ENCODE results near the gene HOXA10.

Gene HOXA10

GRCh38 chr7:27217951-27218350 is 43.8 kb upstream of the HOXA10 start:
- TF ChIP-seq EZH2phosphoT487 (IDR thresholded peaks at IDR 0.05; ENCODE audit: low read depth): no peak
- no peak for TF ChIP-seq CTCF (IDR thresholded peaks at IDR 0.05; ENCODE audit: low read depth, low read length)
- H4K20me1 ChIP-seq (ENCODE audit: insufficient read depth, low read length): no peaks in the 10 kb centered on the region

GRCh38 chr7:27215356-27215755 is 41.2 kb upstream of the HOXA10 start:
- H3K4me2 ChIP-seq (ENCODE audit: low read length): no peak overlapping the region
- H3K27me3 ChIP-seq (ENCODE audit: low read depth, low read length): no peaks in the 10 kb centered on the region
- no peak for TF ChIP-seq EZH2phosphoT487 (IDR thresholded peaks at IDR 0.05; ENCODE audit: low read depth)
- no peak for TF ChIP-seq CTCF (IDR thresholded peaks at IDR 0.05; ENCODE audit: low read depth, low read length)

More at GRCh38 chr7:27217951-27218350, 43.8 kb upstream of the HOXA10 start:
- Histone ChIP-seq H3K9ac (ENCODE audit: low read length) (no peak overlapping the region), H3K4me2 (ENCODE audit: low read length) (no peak overlapping the region), H3K27me3 (ENCODE audit: low read depth, low read length) (peaks cover 10% of the 10 kb centered on the region), H3K36me3 (replicated peaks; ENCODE audit: low read depth, low read length) (no peaks in the 10 kb centered on the region), H3K27ac (ENCODE audit: low read length) (no peak overlapping the region), H2AFZ (ENCODE audit: low read depth, low read length) (no peak overlapping the region), H3K79me2 (ENCODE audit: low read length) (no peaks in the 10 kb centered on the region), H3K9me3 (ENCODE audit: insufficient read depth, low read length) (no peaks in the 10 kb centered on the region), H3K4me3 (ENCODE audit: low read length) (no peak overlapping the region), H3K4me1 (ENCODE audit: low read length) (peaks cover 13% of the 10 kb centered on the region)

GRCh38 chr7:27214239-27214950 is 40.3 kb upstream of the HOXA10 start:
- no peaks in the 10 kb centered on the region for H3K36me3 ChIP-seq (replicated peaks; ENCODE audit: low read depth, low read length)
- H3K4me2 ChIP-seq (ENCODE audit: low read length): no peak overlapping the region
- H3K9me3 ChIP-seq (ENCODE audit: insufficient read depth, low read length): no peaks in the 10 kb centered on the region
- no peaks in the 10 kb centered on the region for H3K4me1 ChIP-seq (ENCODE audit: low read length)
- no peaks in the 10 kb centered on the region for H4K20me1 ChIP-seq (ENCODE audit: insufficient read depth, low read length)
- no peaks in the 10 kb centered on the region for H3K79me2 ChIP-seq (ENCODE audit: low read length)
- no peak overlapping the region for H3K4me3 ChIP-seq (ENCODE audit: low read length)
- H3K9ac ChIP-seq (ENCODE audit: low read length): no peak overlapping the region
- no peaks in the 10 kb centered on the region for H3K27me3 ChIP-seq (ENCODE audit: low read depth, low read length)
- TF ChIP-seq CTCF (IDR thresholded peaks at IDR 0.05; ENCODE audit: low read depth, low read length) (no peak), EZH2phosphoT487 (IDR thresholded peaks at IDR 0.05; ENCODE audit: low read depth) (no peak)
- no peak overlapping the region for H3K27ac ChIP-seq (ENCODE audit: low read length)
- H2AFZ ChIP-seq (ENCODE audit: low read depth, low read length): no peak overlapping the region

More at GRCh38 chr7:27215356-27215755, 41.2 kb upstream of the HOXA10 start:
- H3K9me3 ChIP-seq (ENCODE audit: insufficient read depth, low read length): no peaks in the 10 kb centered on the region
- no peaks in the 10 kb centered on the region for H3K36me3 ChIP-seq (replicated peaks; ENCODE audit: low read depth, low read length)
- H3K9ac ChIP-seq (ENCODE audit: low read length): no peak overlapping the region
- H3K4me3 ChIP-seq (ENCODE audit: low read length): no peak overlapping the region
- H2AFZ ChIP-seq (ENCODE audit: low read depth, low read length): no peak overlapping the region
- no peaks in the 10 kb centered on the region for H3K79me2 ChIP-seq (ENCODE audit: low read length)
- H3K27ac ChIP-seq (ENCODE audit: low read length): no peak overlapping the region
- no peaks in the 10 kb centered on the region for H4K20me1 ChIP-seq (ENCODE audit: insufficient read depth, low read length)
- no peaks in the 10 kb centered on the region for H3K4me1 ChIP-seq (ENCODE audit: low read length)

GRCh38 chr7:27213433-27214238 is 39.5 kb upstream of the HOXA10 start:
- H2AFZ ChIP-seq (ENCODE audit: low read depth, low read length): no peak overlapping the region
- no peak overlapping the region for H3K27ac ChIP-seq (ENCODE audit: low read length)
- H3K36me3 ChIP-seq (replicated peaks; ENCODE audit: low read depth, low read length): no peaks in the 10 kb centered on the region
- H3K4me2 ChIP-seq (ENCODE audit: low read length): no peak overlapping the region
- H3K4me3 ChIP-seq (ENCODE audit: low read length): no peak overlapping the region
- H3K4me1 ChIP-seq (ENCODE audit: low read length): no peaks in the 10 kb centered on the region
- no peak for TF ChIP-seq CTCF (IDR thresholded peaks at IDR 0.05; ENCODE audit: low read depth, low read length)
- no peak for TF ChIP-seq EZH2phosphoT487 (IDR thresholded peaks at IDR 0.05; ENCODE audit: low read depth)
- no peaks in the 10 kb centered on the region for H3K27me3 ChIP-seq (ENCODE audit: low read depth, low read length)
- H4K20me1 ChIP-seq (ENCODE audit: insufficient read depth, low read length): no peaks in the 10 kb centered on the region
- no peaks in the 10 kb centered on the region for H3K79me2 ChIP-seq (ENCODE audit: low read length)
- H3K9me3 ChIP-seq (ENCODE audit: insufficient read depth, low read length): no peaks in the 10 kb centered on the region
- no peak overlapping the region for H3K9ac ChIP-seq (ENCODE audit: low read length)
